Embryonic facial prominence (tissue), 1 donor: ENCODE results near the gene WFIKKN1.
A peak's percentile ranks its signal among the peaks of the same experiment; 100 is the strongest.

Experiments used
- DNase-seq: peaks from one replicate; pipeline ENCODE4 v3.0.0-alpha.2; 2016; ENCODE audit errors: extremely low spot score

WFIKKN1 gene

GRCh38 chr16:637081-638018, 6.6 kb downstream of the WFIKKN1 start:
- DNase-seq: no peak

GRCh38 chr16:638034-638543, 7.3 kb downstream of the WFIKKN1 start:
- no peak for DNase-seq

GRCh38 chr16:638836-639235, 8.1 kb downstream of the WFIKKN1 start:
- DNase-seq: no peak

GRCh38 chr16:640614-641013, 9.8 kb downstream of the WFIKKN1 start:
- no peak for DNase-seq

GRCh38 chr16:641326-642188, 10.8 kb downstream of the WFIKKN1 start, which contains the start of gene MCRIP2:
Gene MCRIP2 (plus strand): TSS chr16:641828. CDS start chr16:641992, 164 bp downstream.
- no peak for DNase-seq

- no peak for DNase-seq
These were observed 11.6 kb downstream of the WFIKKN1 start for GRCh38 chr16:642189-643049.

- no peak for DNase-seq
These were observed 12.2 kb downstream of the WFIKKN1 start for GRCh38 chr16:643050-643368.

GRCh38 chr16:644556-644955, 13.8 kb downstream of the WFIKKN1 start:
- DNase-seq: no peak

GRCh38 chr16:645852-646678, 15.3 kb downstream of the WFIKKN1 start:
- no peak for DNase-seq

GRCh38 chr16:646679-647172, 15.9 kb downstream of the WFIKKN1 start:
- DNase-seq: no peak

- no peak for DNase-seq
These were observed 16.6 kb downstream of the WFIKKN1 start for GRCh38 chr16:647173-647902.

GRCh38 chr16:648071-648780, 17.4 kb downstream of the WFIKKN1 start:
- DNase-seq: no peak

GRCh38 chr16:648781-649589, 18.2 kb downstream of the WFIKKN1 start, which contains the start of gene WDR90:
Gene WDR90 (plus strand): TSS chr16:649365. CDS start chr16:649417, 52 bp downstream.
- DNase-seq: peak; percentile 80

GRCh38 chr16:649631-650030, 18.8 kb downstream of the WFIKKN1 start:
- no peak for DNase-seq

GRCh38 chr16:651844-652243, 21.1 kb downstream of the WFIKKN1 start:
- DNase-seq: no peak

- DNase-seq: no peak
These were observed 21.9 kb downstream of the WFIKKN1 start for GRCh38 chr16:652454-653305.

GRCh38 chr16:654034-654433, 23.2 kb downstream of the WFIKKN1 start:
- DNase-seq: no peak
